Effector CD8-positive, alpha-beta T cell (primary cell): ENCODE results near the gene FXYD4.
"Not testable (repeated sequence)": the region's sequence is repeated elsewhere in the genome, so short reads cannot be mapped to it uniquely, and the experiment has no call there.

Experiments used
- DNase-seq: peaks from one replicate; lab custom pipeline; 2025; lab: John Stamatoyannopoulos, UW
- total RNA-seq, 4 experiments: gene quantifications; one replicate each; lab custom pipeline; 2026; lab: John Stamatoyannopoulos, UW

Gene FXYD4, protein sequence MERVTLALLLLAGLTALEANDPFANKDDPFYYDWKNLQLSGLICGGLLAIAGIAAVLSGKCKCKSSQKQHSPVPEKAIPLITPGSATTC
- total RNA-seq: 0 reads per million in 4 experiments

DNA sequence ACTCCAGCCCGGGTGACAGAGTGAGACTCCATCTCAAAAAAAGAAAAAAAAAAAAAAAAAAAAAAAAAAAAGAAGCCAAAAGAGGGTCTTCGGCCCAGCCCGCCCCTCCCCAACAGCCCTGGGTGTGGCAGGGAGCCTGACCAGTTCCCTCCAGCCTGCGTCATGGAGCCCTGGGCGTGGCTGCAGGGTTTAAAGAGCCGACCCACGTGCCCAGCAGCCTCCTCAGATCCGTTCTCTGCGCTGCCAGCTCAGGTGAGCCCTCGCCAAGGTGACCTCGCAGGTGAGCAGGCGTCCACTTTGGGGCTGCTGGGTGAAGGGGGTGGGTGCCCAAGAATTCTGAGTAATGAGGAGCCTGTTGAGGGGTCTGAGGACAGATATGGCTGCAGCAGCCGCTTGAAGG, at the start of gene FXYD4:
TSS of gene FXYD4 (plus strand) at position 219 of the 400 bp plus-strand sequence. CDS start 2,111 bp downstream, outside the sequence.
- no peak for DNase-seq

DNA sequence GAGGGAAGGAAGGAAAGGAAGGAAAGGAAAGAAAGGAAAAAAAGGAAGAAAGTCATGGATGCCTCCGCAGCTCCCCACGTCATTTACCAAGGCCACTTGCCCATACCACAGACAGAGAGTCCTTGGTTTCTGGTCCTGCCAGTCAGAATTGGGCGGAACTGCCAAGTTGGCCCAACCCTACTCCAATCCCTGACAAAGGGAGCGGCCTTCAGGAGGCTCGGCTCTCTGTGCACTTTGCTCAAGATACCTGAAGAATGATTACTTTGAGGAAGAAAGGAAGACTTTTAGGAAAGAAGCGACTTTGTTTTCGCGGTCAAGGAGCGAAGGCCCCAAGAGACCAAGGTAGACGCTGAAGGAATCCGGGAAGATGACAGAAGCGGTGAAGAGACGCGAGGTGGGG, 49.1 kb upstream of the FXYD4 start:
- no peak for DNase-seq

DNA sequence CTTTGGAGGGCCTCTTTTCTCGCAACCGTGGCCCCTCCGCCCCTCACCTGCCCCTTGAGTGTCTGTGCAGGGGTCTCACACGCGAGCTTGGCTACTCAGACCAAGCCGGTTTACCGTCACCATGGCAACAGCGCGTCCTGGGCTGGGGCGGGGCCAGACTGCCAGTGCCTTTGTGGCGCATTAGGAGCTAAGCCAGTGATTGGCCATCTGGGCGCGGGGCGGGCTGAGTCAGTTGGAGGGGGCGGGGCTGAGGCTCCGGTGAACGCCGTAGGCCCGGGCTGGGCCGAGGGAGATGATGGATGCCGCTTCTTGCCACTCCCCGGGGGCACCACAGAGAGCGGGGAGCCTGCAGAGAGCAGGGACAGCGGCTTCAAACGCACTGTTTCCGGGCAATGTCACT, 48.7 kb upstream of the FXYD4 start:
- DNase-seq: peak; percentile 66

DNA sequence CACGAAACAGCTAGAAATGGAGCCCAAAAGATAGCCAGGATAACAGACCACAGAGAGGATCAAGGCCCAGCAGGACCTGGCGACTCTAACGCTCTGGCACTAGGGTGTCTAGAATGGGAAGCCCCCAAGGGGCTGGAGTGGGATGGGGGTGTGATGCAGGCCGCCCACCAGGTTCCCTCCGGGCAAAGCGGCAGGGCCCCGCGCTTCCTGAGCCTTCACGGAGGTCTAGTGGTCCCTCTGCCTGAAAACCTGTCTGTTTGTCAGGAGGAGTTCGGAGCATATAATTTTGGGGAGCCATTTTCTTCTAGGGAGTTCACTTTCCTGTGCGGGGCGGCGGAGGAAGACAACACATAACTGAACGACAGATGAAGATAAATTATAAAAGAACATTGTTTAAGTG, 48.2 kb upstream of the FXYD4 start:
- no peak for DNase-seq

DNA sequence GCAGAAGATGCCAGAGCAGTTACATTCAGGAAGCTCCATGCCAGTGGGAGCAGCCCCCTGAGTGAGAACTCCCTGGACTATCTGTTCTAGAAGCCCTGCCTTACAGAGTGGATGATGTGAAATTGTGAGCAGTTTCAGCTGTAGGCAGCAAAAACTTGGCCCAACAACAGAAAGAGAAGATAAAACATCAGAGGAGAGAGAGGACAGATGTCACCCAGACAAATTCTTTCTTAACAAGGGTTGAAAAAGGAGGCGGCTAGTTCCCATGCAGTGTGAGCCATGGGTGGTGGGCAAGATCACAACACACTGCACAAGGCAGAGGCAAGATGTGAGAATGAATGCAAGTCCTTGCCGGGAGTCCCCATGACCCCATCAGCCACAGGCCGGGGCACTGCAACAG, 46.6 kb upstream of the FXYD4 start:
- no peak for DNase-seq

DNA sequence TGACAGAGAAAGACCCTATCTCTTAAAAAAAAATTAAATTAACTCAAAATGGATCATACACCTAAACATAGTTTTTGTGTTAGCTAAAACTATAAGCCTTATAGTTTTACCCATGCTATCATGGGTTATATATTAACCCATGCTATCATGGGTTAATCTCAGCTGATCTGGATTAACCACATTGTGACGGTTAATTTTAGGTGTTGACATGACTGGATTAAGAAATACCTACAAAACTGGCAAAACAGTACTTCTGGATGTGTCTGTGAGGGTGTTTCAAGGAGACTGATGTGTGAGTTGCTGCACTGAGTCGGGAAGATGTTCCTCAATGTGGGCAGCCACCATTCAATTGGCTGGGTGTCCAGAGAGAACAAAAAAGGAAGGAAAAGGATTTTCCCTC, 44.3 kb upstream of the FXYD4 start:
- no peak for DNase-seq

DNA sequence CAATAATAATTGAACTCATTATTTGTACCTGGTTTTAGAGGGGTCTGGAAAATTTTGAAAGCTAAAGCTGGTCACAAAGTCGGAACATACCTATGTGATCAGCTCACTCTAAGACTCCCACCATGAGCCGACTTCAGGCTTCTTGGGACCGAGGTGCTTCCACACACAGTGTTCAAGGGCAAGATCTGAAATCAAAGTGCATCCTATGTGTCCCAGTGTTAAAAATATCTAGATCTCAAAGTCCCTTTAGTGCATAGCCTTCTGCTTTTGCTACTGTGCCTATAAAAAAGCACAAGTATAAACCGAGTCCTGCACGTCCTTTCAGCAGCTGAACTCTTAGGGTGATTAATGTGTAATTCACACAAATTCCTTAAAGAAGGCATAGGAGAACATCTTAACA, 43.5 kb upstream of the FXYD4 start:
- DNase-seq: no peak

DNA sequence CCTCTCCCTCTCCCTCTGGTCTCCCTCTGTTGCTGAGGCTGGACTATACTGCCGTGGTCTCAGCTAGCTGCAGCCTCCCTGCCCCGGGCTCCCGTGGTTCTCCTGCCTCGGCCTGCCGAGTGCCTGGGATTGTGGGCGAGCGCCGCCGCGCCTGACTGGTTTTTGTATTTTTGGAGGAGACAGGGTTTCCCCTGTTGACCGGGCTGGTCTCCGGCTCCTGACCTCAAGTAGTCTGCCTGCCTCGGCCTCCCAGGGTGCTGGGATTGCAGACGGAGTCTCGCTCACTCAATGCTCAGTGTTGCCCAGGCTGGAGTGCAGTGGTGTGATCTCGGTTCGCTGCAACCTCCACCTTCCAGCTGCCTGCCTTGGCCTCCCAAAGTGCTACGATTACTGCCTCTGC, 42.6 kb upstream of the FXYD4 start:
- not testable (repeated sequence) for DNase-seq

DNA sequence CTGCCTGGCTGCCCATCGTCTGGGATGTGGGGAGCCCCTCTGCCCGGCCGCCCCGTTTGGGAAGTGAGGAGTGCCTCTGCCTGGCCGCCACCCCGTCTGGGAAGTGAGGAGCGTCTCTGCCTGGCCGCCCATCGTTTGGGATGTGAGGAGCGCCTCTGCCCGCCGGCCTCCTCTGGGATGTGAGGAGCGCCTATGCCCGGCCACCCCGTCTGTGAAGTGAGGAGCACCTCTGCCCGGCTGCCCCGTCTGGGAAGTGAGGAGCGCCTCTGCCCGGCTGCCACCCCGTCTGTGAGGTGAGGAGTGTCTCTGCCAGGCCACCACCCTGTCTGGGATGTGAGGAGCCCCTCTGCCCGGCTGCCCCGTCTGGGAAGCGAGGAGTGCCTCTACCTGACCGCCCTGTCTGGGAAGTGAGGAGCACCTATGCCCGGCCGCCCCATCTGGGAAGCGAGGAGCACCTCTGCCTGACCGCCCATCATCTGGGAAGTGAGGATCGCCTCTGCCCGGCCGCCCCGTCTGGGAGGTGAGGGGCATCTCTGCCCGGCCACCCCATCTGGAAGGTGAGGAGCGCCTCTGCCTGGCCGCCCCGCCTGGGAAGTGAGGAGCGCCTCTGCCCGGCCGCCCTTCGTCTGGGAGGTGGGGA, 42.1 kb upstream of the FXYD4 start:
- DNase-seq: not testable (repeated sequence)

DNA sequence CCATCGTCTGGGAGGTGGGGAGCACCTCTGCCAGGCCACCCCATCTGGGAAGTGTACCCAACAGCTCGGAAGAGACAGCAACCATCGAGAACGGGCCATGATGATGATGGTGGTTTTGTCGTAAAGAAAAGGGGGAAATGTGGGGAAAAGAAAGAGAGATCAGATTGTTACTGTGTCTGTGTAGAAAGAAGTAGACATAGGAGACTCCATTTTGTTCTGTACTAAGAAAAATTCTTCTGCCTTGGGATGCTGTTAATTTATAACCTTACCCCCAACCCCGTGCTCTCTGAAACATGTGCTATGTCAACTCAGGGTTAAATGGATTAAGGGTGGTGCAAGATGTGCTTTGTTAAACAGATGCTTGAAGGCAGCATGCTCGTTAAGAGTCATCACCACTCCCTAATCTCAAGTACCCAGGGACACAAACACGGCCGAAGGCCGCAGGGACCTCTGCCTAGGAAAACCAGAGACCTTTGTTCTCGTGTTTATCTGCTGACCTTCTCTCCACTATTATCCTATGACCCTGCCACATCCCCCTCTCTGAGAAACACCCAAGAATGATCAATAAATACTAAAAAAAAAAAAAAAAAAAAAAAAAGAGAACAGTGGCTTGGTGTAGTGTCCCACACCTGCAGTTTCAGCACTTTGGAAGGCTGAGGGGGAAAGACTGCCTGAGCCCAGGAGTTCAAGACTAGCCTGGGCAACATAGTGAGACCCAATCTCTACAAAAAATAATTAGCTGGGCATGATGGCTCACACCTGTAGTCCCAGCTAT, 41.2 kb upstream of the FXYD4 start:
- DNase-seq: not testable (repeated sequence)

DNA sequence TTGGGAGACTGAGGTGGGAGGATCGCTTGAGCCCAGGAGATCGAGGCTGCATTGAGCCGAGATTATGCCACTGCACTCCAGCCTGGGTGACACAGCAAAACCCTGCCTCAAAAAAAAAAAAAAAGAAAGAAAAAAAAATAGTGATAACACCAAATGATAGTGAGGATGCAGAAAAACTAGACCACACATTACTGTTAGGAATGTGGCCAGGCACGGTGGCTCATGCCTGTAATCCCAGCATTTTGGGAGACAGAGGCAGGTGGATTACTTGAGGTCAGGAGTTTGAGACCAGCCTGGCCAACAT, 40.7 kb upstream of the FXYD4 start:
- DNase-seq: not testable (repeated sequence)

DNA sequence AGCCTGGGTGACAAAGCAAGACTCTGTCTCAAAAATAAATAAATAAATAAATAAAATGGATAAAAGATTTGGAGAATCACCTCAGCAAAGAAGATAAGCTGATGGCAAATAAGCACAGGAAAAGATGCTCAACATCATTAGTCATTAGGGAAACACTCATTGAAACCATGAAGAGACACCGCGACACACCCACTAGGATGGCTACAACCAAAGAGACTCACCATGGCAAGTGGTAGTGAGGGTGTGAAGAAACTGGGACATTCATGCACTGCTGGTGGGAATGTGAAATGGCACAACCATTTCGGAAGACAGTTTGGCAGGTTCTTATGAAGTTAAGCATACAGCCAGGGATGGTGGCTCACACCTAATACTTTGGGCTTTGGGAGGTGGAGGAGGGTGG, 37.8 kb upstream of the FXYD4 start:
- no peak for DNase-seq

DNA sequence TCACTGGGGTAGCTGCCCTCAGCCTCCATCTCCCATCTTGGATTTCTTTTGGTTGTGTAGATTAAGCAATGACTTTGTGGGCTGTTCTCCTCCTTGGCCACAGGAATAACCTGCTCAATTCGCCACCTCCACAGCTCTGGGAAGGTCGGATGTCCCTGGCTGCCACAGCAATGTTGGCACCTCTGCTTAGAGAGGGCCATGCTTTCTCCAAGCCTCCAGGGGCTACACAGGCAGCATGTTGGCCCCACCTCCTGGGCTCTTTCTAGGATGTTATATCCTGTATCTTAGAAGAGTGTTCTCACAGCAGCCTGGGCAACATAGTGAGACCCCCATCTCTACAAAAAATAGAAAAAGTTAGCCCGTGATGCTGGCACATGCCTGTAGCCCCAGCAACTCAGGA, 35.4 kb upstream of the FXYD4 start:
- no peak for DNase-seq

DNA sequence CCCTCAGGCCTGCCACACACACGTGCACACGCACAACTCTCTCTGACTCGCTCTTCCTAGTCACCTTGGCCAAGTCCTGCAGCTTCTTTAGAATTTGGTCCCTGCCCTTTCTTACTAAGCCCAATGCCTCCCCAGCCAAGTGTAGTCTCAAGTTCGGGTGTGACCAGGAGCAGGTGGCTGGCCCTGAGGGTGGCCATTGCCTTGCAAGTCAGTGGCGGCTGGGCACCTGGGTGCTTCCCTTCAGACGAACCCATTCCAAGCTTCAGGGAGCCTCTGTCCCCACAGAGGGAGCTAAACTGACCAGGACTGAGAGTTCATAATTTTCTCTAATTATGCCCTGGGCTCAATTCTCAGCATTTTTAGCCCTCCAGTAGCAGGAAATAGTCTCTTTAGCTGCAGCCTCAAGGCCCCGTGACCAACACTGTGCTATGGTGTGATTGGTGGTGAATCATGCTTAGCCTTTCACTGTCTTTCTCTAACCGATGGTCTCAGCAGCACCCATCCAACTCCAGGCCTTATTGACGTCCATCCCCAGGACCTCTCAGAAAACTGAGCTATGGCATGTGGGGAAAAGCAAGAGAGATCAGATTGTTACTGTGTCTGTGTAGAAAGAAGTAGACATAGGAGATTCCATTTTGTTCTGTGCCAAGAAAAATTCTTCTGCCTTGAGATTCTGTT, 34.7 kb upstream of the FXYD4 start:
- DNase-seq: no peak

DNA sequence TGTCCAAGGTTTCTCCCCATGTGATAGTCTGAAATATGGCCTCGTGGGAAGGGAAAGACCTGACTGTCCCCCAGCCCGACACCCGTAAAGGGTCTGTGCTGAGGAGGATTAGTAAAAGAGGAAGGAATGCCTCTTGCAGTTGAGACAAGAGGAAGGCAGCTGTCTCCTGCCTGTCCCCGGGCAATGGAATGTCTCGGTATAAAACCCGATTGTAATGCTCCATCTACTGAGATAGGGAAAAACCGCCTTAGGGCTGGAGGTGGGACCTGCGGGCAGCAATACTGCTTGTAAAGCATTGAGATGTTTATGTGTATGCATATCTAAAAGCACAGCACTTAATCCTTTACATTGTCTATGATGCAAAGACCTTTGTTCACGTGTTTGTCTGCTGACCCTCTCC, 33.9 kb upstream of the FXYD4 start:
- DNase-seq: not testable (repeated sequence)

DNA sequence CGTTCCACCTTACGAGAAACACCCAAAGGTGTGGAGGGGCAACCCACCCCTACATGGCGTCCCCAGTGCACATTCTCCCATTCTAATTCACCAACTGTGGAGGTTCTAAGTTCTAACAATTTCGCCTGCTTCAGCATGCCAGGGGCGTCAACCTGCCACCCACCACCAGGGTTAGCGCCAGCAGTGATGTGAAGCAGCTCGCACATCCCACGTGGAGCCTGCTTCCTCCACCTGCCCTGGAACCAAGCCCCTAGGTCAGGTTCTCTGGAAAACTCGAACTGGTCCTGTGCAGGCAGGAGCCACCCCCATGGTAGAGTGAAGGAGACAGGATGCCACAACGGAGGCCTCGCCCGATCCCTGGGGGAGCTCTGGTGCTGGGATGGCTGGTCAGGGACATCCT, 33.3 kb upstream of the FXYD4 start:
- no peak for DNase-seq

DNA sequence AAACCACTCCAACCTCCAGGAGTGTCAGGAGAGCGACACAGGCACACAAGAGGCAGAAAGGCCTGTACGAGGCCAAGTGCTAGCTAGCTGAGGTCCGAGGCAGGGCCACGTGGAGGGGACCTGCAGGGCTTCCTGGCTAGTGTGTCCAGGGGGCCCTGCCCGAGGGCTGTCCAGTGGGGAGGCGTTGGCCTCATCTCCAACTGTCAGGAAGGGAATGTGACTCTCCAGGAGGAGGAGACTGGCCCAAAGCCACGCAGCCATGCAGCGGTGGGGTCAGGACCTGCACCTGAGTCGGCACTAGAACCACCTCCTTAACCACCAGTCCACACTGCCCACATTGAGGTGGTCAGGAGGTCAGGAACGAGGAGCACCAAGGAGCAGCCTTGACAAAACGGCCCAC, 32.3 kb upstream of the FXYD4 start:
- DNase-seq: no peak

DNA sequence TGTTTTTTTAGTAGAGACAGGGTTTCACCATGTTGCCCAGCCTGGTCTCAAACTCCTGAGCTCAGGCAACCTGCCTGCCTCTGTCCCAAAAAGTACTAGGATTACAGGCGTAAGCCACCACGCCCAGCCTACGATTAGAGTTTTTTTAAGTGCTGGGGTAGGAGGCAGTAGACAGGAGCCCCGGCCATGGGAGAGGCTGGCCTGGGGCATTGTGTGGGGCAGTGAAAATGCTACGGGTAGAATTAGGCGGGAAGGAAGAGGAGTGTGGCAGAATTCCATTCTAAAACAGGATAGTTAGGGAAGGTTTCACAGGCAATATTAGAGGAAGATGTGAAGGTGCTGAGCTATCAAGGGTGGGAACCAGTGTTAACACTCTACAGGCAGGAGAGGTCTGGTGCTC, 31.3 kb upstream of the FXYD4 start:
- DNase-seq: no peak

DNA sequence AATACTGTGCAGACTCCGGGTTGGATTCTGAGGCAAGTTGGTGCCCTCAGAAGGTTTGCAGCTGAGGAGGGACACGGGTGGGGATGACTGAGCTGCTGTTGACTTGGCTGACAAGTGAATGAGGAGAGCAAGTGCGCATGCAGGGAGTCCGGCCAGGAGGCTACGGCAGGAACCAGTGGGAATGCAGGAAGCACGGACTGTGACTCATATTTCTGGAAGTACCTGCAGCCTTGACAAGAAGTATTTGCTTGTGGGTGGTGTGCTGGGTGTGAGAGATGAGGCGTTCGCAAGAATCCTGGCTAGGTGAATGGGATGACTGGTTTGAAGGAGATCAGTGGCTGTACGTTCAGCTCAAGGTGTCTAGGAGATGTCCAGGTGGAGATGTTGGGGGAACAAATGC, 30.8 kb upstream of the FXYD4 start:
- DNase-seq: no peak

DNA sequence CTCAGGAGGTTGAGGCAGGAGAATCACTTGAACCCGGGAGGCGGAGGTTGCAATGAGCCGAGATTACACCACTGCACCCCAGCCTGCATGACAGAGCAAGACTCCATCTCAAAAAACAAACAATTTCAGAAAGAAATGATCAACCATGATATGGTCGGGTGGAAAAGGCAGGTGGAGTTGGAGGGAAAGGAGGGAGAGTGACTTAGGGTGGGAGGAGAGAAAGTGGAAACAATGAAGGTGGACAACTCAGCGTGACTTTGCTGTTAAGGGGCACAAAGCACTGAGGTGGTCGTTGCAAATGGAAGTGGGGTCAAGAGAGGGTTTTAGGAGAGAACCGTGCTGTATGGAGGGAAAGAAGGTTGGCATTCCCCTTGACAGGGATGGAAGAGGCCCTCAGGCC, 30.0 kb upstream of the FXYD4 start:
- no peak for DNase-seq

DNA sequence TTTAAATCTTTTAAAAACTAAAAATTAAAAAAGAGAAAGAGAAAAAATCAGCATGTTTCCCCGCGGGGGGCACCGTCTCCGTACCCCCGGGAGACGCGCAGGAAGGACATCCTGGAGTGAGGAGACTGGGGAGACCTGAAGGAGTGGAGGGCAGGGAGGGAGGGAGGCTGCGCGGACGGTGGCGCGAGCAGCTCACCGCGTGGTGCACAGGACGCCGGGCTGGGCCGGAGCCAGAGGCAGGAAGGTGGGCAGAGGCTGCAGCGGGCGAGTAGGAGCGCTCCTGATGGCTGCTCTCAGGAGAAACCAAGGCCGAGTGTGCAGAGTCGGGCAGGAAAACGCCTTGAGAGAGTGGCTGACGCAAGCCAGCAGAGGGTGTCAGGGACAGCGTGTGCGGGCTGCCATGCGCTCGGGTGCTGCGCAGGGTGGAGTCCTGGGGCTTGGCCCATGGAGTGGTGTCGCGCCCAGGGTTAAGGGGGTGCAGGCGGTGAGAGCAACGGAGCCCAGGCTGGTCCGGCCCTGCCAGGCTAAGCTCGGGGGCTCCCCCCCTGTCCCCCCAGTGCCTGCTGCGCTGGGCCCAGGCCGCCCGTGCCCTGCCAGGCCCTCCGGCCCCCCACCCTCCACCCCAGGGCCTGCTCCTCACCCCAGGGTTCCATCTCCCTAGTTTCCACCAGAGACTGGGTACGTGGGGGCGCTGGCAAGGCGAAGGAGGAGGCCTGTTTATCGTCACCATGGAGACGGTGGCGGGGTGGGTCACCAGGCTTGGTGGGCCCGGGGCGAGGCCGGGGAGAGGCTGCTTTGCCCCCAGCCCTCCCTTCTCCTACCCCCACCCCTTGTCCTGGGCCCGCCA, 28.9 kb upstream of the FXYD4 start:
- no peak for DNase-seq

DNA sequence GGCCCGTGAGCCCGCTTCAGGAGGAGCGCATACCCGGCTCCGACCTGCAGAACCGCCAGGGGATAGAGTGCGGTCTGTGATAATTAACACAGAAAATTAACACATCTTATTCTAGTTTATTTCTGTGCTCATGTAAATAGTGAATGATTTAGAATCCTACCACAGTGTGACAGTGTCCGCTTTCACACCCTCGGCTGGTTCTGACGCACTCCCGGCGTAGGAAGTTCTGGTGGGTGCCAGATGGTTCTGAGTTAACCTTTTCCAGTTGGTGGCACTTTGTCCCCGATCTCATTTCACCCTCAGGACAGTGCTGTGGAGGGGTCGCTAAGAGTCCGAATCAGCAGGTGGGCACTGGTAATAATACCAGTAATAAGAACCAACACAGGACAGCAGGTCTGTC, 28.3 kb upstream of the FXYD4 start:
- DNase-seq: no peak
